HAP-1 (cell line): ENCODE data around the gene PITX3.

ENCODE experiments used
- DNase-seq, 2 experiments: peaks; one replicate each; pipeline ENCODE4 v3.0.0-alpha.2; 2016 to 2020; ENCODE audit warnings: low spot score in 2 of 2
- H3K27me3 ChIP-seq: fragments of 250-450 bp; sonication (Bioruptor Pico); 2 replicates; pipeline ENCODE4 v1.5.1; 2020; ENCODE audit warnings: low read depth, mild to moderate bottlenecking, moderate library complexity
- H3K36me3 ChIP-seq: fragments of 250-450 bp; sonication (Bioruptor Pico); replicated peaks from 2 replicates; pipeline ENCODE4 v1.5.1; 2020; ENCODE audit warnings: mild to moderate bottlenecking
- H3K4me1 ChIP-seq: fragments of 250-450 bp; sonication (Bioruptor Pico); 2 replicates; pipeline ENCODE4 v1.5.1; 2020; ENCODE audit warnings: mild to moderate bottlenecking
- H3K4me3 ChIP-seq: fragments of 250-450 bp; sonication (Bioruptor Pico); 2 replicates; pipeline ENCODE4 v1.5.1; 2020; ENCODE audit warnings: mild to moderate bottlenecking, moderate library complexity
- H3K9me3 ChIP-seq: fragments of 250-450 bp; sonication (Bioruptor Pico); 2 replicates; pipeline ENCODE4 v1.5.1; 2020; ENCODE audit warnings: mild to moderate bottlenecking, moderate library complexity
- in situ Hi-C: fragments of 300-500 bp; cut with MboI; formaldehyde crosslinking; loops from 3 replicates; pipeline ENCODE4 v1.14.3; 2020; ENCODE audit warnings: low sequenced_read_pairs, inconsistent platforms, mixed read lengths

The PITX3 gene

DNA sequence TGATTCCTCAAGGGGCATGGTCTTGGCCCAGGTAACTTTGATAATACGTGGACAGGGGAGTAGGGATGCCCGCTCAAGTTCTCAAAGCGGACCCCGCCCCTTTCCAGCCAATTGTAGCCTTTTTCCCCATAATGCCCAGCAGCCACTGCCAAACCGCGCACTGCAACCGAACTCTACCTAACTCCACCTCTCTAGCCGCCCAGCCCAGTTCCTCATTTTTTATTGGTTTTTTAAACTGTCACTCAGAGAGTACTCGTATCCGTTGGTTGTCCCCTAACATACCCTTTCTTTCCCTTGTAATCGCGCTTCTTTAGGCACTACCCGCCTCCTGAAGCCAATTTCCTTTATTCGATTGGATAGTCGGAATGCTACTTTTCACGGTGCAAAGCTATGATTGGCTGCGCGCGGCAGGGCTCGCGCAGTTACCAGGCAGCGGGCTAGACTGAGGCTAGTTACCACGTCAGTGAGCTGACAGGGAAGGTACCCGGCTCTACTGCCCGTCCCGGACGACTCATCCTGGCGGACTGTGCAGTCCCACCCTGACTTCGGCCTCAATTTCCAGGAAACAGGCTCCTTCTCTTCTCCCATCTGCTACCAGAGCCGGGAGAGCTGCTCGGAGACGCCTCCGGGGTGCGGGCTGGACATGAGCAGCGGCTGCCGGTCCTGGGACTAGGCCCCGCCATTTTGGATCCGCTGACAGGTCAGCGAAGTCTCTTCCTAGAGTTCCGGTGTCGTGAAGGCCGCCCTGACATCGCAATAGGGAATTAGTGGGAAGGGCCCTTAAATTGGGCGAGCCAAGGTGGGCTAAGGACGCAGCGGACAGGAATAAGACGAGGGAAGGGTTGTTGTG lies 4.0 kb upstream of the PITX3 start, which contains the start of gene GBF1:
TSS of gene GBF1 (plus strand) at position 451 of the 850 bp plus-strand sequence. CDS start 13,407 bp downstream, outside the sequence.
- H3K4me1 ChIP-seq: peaks cover 22% of the 10 kb centered on the region
- H3K36me3 ChIP-seq: peaks cover 4% of the 10 kb centered on the region
- in situ Hi-C loops: no loop called here
- DNase-seq: peak; percentile 96 to 100
- H3K4me3 ChIP-seq: peak within 1 kb of the TSS; percentile 92
- no peaks in the 10 kb centered on the region for H3K27me3 ChIP-seq
- no peaks in the 10 kb centered on the region for H3K9me3 ChIP-seq

DNA sequence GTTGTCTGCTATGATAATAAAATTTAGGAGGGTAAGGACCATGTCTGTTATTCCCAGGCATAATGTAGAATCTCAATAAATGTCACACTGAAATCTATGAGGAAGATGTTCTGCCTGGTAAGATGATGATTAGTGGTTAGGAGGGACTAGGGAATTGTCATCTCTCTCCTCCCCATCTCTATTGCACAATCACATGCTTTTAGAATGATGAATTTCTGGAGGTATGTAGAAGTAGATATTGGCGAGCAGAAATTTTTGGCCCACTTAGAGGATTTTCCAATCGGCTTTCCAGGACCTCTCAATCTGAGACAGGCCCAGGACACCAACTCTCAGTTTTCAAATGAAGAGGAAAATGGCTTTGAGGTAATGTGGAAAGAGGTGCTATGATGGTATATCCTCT lies 2.0 kb upstream of the PITX3 start:
- Histone ChIP-seq H3K4me3 (no peak overlapping the region), H3K9me3 (no peaks in the 10 kb centered on the region), H3K27me3 (no peaks in the 10 kb centered on the region), H3K36me3 (peaks cover 4% of the 10 kb centered on the region), H3K4me1 (peaks cover 22% of the 10 kb centered on the region)
- in situ Hi-C loops: no loop called here
- no peak for DNase-seq

DNA sequence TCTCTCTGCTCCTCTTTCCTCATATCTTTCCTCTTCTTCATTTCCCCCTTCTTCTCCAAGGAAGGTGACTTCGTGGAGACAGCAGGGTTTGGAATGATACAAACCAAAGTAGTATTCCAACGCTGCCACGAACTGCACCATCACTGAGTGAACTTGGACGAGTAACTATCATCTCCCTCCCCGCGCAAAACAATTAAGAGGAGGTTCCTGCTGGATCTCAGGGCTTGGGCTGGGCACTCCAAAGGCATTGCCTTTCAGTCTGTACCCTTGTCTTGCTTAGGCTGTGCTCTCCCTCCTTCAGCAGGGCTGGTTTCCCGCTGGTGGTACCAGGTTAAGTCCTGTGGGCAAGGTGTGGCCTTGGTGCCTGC lies 790 bp upstream of the PITX3 start:
- no peaks in the 10 kb centered on the region for H3K27me3 ChIP-seq
- peaks cover 22% of the 10 kb centered on the region for H3K4me1 ChIP-seq
- in situ Hi-C loops: no loop called here
- no peaks in the 10 kb centered on the region for H3K9me3 ChIP-seq
- no peak for DNase-seq
- H3K36me3 ChIP-seq: peaks cover 4% of the 10 kb centered on the region
- peak overlapping the region; percentile 45 for H3K4me3 ChIP-seq

DNA sequence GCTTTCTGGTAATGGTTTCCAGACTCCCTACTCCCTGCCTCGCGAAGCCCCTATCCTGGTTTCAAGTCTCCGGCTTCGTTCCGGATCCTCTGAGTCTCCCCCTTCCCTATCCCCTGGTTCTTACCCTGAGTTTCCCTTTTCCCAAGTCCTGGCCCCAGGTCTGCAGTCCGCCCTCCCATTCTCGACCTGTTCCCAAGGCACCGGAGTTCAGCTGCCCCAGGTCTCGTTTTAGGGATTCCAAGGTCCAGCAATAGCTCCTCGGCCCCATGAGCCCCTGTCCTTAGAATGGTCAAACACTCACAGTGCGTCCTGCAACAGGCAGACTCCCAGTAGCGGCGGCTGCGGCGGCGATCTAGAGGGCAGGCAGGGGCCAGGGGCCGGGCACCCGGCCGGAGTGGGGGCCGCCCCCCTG lies 274 bp downstream of the PITX3 start:
- H3K4me3 ChIP-seq: peak overlapping the region; percentile 45
- no peaks in the 10 kb centered on the region for H3K9me3 ChIP-seq
- in situ Hi-C loops: no loop called here
- H3K27me3 ChIP-seq: no peaks in the 10 kb centered on the region
- peaks cover 12% of the 10 kb centered on the region for H3K4me1 ChIP-seq
- no peak for DNase-seq
- H3K36me3 ChIP-seq: no peaks in the 10 kb centered on the region; the same call in 1 of the 2 replicates

DNA sequence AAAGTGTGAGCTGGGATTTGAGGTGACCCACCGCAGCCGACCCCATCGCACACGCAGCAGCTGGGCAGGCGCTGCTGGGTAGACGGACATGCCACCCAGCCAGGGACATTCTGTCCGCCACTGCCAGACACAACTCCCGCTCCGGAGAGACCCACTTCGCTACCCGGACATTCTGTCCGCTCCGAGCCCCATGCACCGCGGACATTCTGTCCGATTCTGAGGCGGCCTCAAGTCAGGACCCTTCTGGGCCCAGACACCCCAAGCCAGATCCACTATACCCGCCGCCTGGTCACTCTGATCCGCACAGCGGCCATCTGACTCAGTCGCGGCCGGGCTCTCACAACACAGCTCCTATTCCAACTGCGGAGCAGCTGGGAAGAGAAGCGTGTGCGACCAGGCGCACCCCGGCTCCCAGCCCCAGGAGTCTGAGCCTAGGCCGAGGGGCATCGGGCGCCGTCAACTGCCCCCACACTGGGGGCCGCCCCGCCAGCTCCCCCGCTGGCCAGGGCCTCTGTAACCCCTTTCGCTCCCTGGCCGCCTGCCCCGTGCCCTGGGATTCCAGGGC lies 763 bp downstream of the PITX3 start:
- Histone ChIP-seq H3K4me1 (peaks cover 12% of the 10 kb centered on the region), H3K9me3 (no peaks in the 10 kb centered on the region), H3K4me3 (no peak overlapping the region), H3K36me3 (no peaks in the 10 kb centered on the region; the same call in 1 of the 2 replicates), H3K27me3 (no peaks in the 10 kb centered on the region)
- in situ Hi-C loops: no loop called here
- DNase-seq: no peak

DNA sequence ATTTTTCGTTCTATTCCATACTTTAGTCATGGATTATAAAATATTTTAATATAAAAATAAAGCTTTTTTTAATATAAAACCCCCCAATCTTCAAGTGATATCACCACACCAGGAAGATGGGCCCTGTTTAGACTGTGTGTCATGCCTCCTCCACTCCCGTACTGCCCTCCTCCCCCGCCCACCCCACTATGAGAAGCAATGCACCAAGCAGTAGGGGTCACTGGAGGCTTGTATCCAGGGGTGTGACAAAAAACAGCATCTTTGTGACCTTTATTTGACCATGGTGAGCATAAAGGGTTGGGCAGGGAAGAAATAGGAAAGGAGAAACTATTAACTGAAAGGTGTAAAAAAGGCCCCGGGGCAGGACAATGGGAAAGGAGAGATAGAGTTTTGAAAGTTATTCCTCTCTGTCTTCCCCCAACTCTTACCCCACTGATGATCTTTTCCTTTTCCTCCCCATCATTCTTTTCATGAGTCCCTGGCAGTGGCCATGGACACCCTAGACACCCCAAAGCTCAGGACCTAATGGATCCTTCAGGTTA lies 3.5 kb downstream of the PITX3 start:
- in situ Hi-C loops: no loop called here
- no peaks in the 10 kb centered on the region for H3K27me3 ChIP-seq
- peaks cover 5% of the 10 kb centered on the region; the same call in 1 of the 2 replicates for H3K4me1 ChIP-seq
- no peak overlapping the region for H3K4me3 ChIP-seq
- H3K36me3 ChIP-seq: no peaks in the 10 kb centered on the region
- DNase-seq: no peak
- H3K9me3 ChIP-seq: no peaks in the 10 kb centered on the region

DNA sequence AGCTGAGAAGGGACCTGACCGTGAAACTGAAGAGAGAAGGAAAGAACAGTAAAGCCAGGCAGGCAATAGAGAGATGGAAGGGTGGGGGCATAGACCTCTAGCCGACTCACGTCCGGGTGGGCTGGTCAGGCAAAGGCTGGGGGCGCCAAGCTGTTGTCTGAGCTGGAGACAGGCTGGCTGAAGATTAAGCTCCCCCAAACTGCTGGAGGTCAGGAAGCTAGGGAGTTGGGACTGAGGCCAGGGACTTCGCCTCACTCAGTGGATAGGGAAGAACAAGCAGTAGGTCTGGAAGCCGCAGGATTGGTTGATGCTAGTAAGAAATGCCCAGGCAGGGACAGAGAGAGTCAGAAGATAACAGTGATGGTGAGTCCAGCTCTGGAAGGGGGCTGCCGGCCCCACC lies 5.3 kb downstream of the PITX3 start:
- Histone ChIP-seq H3K27me3 (no peaks in the 10 kb centered on the region), H3K36me3 (no peaks in the 10 kb centered on the region), H3K4me1 (no peaks in the 10 kb centered on the region; the same call in 1 of the 2 replicates), H3K4me3 (no peak overlapping the region), H3K9me3 (no peaks in the 10 kb centered on the region)
- no peak for DNase-seq
- in situ Hi-C loops: no loop called here

DNA sequence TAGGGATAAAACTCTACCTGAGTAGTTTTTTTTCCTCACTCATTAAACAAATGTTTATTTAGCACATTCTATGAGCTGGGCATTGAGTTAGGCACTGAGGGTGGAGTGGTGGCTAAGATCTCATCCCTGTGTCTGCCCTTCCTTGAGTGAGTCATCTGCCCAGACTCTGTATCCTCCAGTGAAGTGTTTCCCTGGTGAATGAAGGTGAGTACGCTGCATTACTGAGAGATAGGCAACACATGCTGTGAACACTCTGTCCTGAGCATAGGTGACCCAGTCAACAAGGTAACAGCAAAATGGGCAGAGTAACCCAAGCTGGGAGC lies 5.8 kb downstream of the PITX3 start:
- H3K4me1 ChIP-seq: no peaks in the 10 kb centered on the region
- no peaks in the 10 kb centered on the region for H3K27me3 ChIP-seq
- no peaks in the 10 kb centered on the region for H3K36me3 ChIP-seq
- DNase-seq: no peak
- H3K9me3 ChIP-seq: no peaks in the 10 kb centered on the region
- H3K4me3 ChIP-seq: no peak overlapping the region
- in situ Hi-C loops: no loop called here

DNA sequence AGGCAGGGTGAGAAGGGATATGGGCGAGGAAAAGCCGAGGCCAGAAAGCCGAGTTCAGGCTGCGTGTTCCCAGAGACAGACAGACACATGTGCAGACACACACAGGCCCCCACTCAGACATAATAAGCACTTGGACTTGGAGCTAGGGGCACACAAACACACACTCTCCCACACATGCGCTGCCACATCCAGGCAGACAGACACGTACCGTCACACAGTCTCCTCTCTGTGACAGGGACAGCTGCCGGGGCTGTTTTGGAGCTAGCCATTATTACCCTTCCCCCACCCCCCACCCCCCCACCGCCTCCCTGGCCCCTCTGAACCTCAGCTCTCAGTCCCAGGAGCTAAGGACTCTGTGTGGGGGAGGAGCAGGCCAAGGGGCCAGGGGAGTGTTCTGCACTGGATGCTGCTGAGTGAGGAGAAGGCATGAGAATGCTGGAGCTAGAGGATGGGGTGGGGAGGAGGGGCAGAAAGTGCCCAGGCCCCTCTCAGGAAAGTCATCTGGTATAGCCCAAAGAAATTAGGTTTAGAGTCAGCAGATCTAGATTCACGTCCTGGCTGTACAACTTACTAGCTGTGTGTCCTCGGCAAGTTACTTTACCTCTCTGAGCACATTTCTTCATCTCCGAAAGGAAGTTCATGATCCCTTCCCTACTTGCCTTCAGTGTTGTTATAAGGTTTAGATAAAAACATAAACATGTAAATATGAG lies 6.3 kb downstream of the PITX3 start:
- no peaks in the 10 kb centered on the region for H3K27me3 ChIP-seq

DNA sequence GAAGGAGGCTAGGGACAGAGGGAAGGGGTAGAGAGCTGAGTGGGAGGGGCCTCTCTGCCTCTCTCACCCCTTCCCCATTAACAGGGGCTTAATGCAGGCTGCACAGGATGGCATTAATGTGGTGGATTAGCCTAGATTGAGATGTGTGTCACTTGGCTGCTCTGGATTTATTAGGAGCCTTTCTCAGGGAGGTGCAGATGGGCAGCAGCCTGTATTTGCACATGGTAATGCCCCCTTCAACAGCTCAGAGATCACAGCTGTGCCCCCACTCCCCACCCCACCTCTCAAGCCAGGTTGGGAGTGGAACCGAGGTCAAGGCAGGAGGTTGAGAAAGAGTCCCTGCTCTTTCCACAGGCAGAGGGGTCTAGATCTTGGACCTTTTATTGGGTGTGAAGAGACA lies 7.3 kb downstream of the PITX3 start:
- peaks cover 6% of the 10 kb centered on the region for H3K4me1 ChIP-seq
- H3K4me3 ChIP-seq: no peak overlapping the region
- no peak for DNase-seq
- no peaks in the 10 kb centered on the region for H3K36me3 ChIP-seq
- H3K9me3 ChIP-seq: no peaks in the 10 kb centered on the region
- in situ Hi-C loops: no loop called here
- H3K27me3 ChIP-seq: no peaks in the 10 kb centered on the region

More for the DNA sequence above, 6.3 kb downstream of the PITX3 start:
- DNase-seq: no peak
- Histone ChIP-seq H3K36me3 (no peaks in the 10 kb centered on the region), H3K4me3 (no peak overlapping the region), H3K4me1 (peaks cover 3% of the 10 kb centered on the region), H3K9me3 (no peaks in the 10 kb centered on the region)
- in situ Hi-C loops: no loop called here

DNA sequence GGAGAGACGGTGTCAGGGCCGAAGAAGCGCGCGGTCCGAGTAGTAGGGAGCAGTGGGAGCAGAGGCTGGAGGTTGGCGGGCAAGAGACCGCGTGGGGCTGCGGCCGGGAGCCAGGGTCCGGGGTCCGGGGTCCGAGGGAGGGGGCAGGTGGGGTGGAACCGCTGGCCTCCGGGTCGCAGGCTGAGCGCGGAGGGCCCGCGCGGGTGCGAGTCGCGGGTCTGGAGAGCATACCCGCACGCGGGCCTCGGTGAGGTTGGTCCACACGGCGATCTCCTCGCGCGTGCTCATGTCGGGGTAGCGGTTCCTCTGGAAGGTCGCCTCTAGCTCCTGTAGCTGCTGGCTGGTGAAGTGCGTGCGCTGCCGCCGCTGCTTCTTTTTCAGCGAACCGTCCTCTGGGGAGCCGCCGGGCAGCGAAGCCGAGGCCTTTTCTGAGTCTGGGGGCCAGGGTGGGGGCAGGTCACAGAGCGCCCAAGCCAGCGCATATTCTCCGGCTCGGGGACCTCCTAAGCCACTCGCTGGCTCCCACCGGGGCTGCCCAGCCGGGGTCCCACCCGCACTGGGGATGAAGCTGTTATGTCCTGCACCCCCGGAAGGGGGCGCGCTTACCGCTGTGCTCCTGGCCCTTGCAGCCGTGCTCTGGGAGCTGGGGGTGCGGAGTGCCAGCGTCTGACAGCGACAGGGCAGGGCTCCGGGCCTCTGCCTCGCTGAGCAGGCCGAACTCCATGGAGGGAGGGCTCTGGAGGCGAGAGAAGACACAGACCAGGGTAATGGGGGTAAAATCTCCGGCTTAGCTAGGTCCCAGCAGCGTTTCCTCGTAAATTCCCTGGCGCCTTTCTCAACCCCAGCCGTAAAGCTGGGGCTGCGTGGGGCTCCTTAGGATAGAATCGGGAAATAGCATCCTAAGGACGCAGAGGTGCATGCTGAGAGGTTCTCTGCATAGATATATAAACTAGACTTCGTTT lies 9.7 kb downstream of the PITX3 start:
- Histone ChIP-seq H3K36me3 (no peaks in the 10 kb centered on the region), H3K4me1 (peaks cover 6% of the 10 kb centered on the region), H3K4me3 (no peak overlapping the region), H3K9me3 (no peaks in the 10 kb centered on the region), H3K27me3 (peaks cover 1% of the 10 kb centered on the region; the same call in 1 of the 2 replicates)
- in situ Hi-C loops: no loop called here
- peak in 1 of 2 experiments; percentile 80 for DNase-seq

DNA sequence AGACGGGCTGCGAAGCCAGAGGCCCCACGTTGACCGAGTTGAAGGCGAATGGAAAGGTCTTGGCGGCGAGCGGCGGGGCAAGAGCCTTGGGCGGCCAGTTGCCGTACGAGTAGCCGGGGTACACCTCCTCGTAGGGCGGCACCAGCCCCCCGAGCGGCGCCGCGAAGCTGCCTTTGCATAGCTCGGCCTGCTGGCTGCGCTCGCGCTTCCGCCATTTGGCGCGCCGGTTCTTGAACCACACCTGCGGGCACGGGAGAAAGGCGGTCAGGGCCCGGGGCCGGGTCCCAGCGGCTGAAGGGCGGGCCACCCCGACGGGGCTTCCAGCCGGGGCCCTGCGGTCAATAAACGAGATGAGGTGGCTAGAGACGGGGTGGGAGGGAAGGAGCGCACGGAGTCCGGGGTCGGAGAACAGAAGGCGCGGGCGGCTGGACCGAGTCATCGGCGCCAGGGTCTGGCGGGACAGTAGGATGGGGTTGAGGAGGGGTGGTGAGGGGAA lies 10.4 kb downstream of the PITX3 start:
- H3K36me3 ChIP-seq: no peaks in the 10 kb centered on the region
- H3K4me1 ChIP-seq: peaks cover 11% of the 10 kb centered on the region
- no peaks in the 10 kb centered on the region for H3K9me3 ChIP-seq
- in situ Hi-C loops: no loop called here
- H3K27me3 ChIP-seq: peaks cover 2% of the 10 kb centered on the region; the same call in 1 of the 2 replicates
- no peak overlapping the region for H3K4me3 ChIP-seq
- DNase-seq: no peak
